Right lobe of liver (tissue), 6 donors: ENCODE results near the gene CORO2A. TPM values are rescaled to one million over a fixed set of nuclear protein-coding genes. Genes with fewer than 3 reads are reported as not detected.
"Not testable (repeated sequence)": the region's sequence is repeated elsewhere in the genome, so short reads cannot be mapped to it uniquely, and the experiment has no call there.

Experiments used
- ATAC-seq, 4 donors: fragments of 200-7000 bp; cut with Tn5 transposase; one replicate each; pipeline ENCODE4 v1.9.1; 2020; ENCODE audit warnings: mild to moderate bottlenecking in 4 of 4, moderate library complexity in 4 of 4
- DNase-seq, 3 donors: peaks; one replicate each; pipeline ENCODE4 v3.0.0-alpha.2; 2020
- H3K27ac ChIP-seq, 3 donors: fragments of 200-600 bp; one replicate each; pipeline ENCODE4 v1.8.0; 2022
- H3K27me3 ChIP-seq, 2 donors: fragments of 200-600 bp; one replicate each; pipeline ENCODE4 v1.8.0; 2022
- H3K36me3 ChIP-seq, 4 donors: fragments of 200-600 bp; sonication (generic) in 1 of 4; one replicate each; pipeline versions ENCODE4 v1.5.1 to v1.8.0; 2017 to 2022; ENCODE audit warnings: control low read depth in 1 of 4
- H3K4me1 ChIP-seq, 4 donors: fragments of 200-600 bp; sonication (generic) in 1 of 4; one replicate each; pipeline versions ENCODE4 v1.5.1 to v1.8.0; 2017 to 2022; ENCODE audit warnings: control low read depth in 1 of 4
- H3K4me3 ChIP-seq, 3 donors: fragments of 200-600 bp; one replicate each; pipeline ENCODE4 v1.8.0; 2022
- H3K9me3 ChIP-seq, 4 donors: fragments of 200-600 bp; sonication (generic) in 1 of 4; one replicate each; pipeline versions ENCODE4 v1.5.1 to v1.8.0; 2017 to 2022; ENCODE audit warnings: control low read depth in 1 of 4
- POLR2A ChIP-seq: fragments of 450-650 bp; IDR thresholded peaks from one replicate; pipeline ENCODE4 v1.6.1; 2017; ENCODE audit warnings: antibody characterized with exemption, mild to moderate bottlenecking
- WGBS: methylation state at CpG from one replicate; pipeline ENCODE4 v1.1.6; 2018; ENCODE audit warnings: low coverage, low lambda C conversion rate; ENCODE audit not compliant: insufficient coverage; ENCODE audit errors: missing lambda C conversion rate; 5-methylcytosine and 5-hydroxymethylcytosine counted together
- intact Hi-C, 2 donors: fragments of 100-400 bp; cut with DNase I; formaldehyde crosslinking; loops; one replicate each; pipeline versions ENCODE4 v1.11.2 to v1.14.1; 2022
- total RNA-seq, 6 experiments: library from RNA; depleted of rRNA in 2 of 6; stranded (reverse); fragments of >200 nt in 2 of 6; fragmentation: NEBNext Ultra II Directional in 3 of 6; extraction: Animal tissue kit (Norgen Biotek cat#: 25700) in 3 of 6; gene quantifications; one replicate each; pipeline versions ENCODE4 v1.1.0 to v1.2.4, GENCODE V29; 2016 to 2023
- TF ChIP-seq, protein P1 (sequence below), 4 donors: fragments of 200-600 bp in 3 of 4; fragments of 450-650 bp in 1 of 4; IDR thresholded peaks; one replicate each; pipeline versions ENCODE4 v1.5.1 to v1.8.0; 2016 to 2022; ENCODE audit warnings: antibody characterized with exemption in 4 of 4, mild to moderate bottlenecking in 2 of 4
- donor health status: DM: no; HTN: yes; CAD: no.
- donor health status: DM: no; HTN: no; CAD: no.
- donor health status: DM: no; HTN: no; CAD: no.
- donor health status: DM: no; HTN: yes; CAD: no.
- donor health status: DM: no; HTN: yes; CAD: no.

Gene CORO2A
- total RNA-seq, 6 experiments from 2014 or later = 0.67 to 6.2 (median 3.3) TPM

DNA sequence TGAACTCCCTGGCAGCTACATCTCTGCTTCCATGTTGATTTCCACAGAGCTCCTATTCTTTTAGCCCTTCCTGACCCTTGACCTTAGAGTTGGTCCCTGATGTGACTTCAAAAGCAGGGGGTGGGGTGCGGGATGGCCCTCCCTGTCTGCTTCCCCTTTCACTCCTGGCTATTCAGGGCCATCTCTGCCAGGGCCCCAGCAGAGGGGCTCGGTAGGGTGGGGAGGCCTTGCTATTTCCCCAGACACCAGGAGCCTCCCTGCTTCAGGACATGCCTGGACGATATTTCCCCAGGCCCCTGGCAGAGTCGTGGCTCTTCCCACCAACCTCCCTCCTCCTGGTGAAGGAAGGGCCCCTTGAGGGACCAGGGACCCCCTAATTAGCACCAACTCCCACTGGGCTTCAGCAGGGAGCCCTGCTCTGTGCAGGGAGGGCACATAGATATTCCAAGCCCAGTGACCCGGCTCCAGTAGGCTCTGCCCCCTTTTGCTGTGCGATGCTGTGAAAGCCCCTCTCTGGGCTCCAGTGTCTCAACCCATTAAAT, 17.3 kb downstream of the CORO2A start:
- DNase-seq = no peak
- H3K4me1 ChIP-seq = peaks cover 0 to 6% (median 0%) of the 10 kb centered on the region in 4 donors
- H3K36me3 ChIP-seq = no peaks in the 10 kb centered on the region
- no peaks in the 10 kb centered on the region for H3K9me3 ChIP-seq
- WGBS = 80% methylated on average over 1 of the region's 6 CpGs
- TF ChIP-seq, protein P1, sequence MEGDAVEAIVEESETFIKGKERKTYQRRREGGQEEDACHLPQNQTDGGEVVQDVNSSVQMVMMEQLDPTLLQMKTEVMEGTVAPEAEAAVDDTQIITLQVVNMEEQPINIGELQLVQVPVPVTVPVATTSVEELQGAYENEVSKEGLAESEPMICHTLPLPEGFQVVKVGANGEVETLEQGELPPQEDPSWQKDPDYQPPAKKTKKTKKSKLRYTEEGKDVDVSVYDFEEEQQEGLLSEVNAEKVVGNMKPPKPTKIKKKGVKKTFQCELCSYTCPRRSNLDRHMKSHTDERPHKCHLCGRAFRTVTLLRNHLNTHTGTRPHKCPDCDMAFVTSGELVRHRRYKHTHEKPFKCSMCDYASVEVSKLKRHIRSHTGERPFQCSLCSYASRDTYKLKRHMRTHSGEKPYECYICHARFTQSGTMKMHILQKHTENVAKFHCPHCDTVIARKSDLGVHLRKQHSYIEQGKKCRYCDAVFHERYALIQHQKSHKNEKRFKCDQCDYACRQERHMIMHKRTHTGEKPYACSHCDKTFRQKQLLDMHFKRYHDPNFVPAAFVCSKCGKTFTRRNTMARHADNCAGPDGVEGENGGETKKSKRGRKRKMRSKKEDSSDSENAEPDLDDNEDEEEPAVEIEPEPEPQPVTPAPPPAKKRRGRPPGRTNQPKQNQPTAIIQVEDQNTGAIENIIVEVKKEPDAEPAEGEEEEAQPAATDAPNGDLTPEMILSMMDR (IDR thresholded peaks at IDR 0.05) = no peak
- TF ChIP-seq POLR2A = no peak
- H3K27ac ChIP-seq = no peak overlapping the region
- intact Hi-C loops = no loop called here
- no peak for ATAC-seq
- no peaks in the 10 kb centered on the region for H3K27me3 ChIP-seq
- H3K4me3 ChIP-seq = no peak overlapping the region

DNA sequence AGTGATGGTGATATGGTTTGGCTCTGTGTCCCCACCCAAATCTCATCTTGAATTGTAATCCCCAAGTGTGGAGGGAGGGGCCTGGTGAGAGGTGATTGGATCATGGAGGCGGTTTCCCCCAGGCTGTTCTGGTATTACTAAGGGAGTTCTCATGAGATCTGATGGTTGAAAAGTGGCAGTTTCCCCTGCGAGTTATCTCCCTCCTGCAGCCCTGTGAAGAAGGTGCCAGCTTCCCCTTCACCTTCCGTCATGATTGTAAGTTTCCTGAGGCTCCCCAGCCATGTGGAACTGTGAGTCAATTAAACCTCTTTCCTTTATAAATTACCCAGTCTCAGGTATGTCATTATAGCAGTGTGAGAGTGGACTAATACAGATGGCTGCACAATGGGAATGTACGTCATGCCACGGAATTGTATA, 17.9 kb downstream of the CORO2A start:
- H3K9me3 ChIP-seq, intact Hi-C loops, H3K4me1 ChIP-seq, H3K27ac ChIP-seq, H3K4me3 ChIP-seq, ATAC-seq, H3K27me3 ChIP-seq, H3K36me3 ChIP-seq: not testable (repeated sequence)
- 74% methylated on average over 4 of the region's 5 CpGs for WGBS
- DNase-seq = peak in 1 of 3 donors; percentile 7

DNA sequence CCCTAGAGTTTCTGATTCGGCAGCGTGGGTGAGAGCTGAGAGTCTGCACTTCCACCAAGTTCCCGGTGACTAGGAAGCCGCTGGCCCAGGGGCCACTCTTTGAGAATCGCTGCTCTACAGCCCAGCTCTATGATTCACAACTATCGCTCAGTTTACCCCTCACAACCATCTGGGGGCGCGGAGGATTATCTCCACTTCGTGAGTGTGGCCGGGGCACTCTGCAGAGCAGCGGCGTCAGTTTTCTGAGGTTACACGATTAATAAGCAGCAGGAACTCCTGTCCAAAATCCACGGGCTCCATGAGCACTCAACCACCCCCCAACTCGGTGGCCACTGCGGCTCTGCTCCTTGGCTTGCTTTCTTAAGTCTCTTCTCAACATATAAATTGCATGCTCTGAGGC, 19.3 kb downstream of the CORO2A start:
- Histone ChIP-seq H3K27ac (no peak overlapping the region), H3K4me3 (no peak overlapping the region), H3K27me3 (no peaks in the 10 kb centered on the region), H3K4me1 (peaks cover 0 to 6% (median 0%) of the 10 kb centered on the region in 4 donors), H3K9me3 (no peaks in the 10 kb centered on the region), H3K36me3 (no peaks in the 10 kb centered on the region)
- intact Hi-C loops = no loop called here
- WGBS = 93% methylated on average over 10 of the region's 16 CpGs
- no peak for TF ChIP-seq POLR2A
- TF ChIP-seq, protein P1 (IDR thresholded peaks at IDR 0.05) = no peak
- ATAC-seq (no peak), DNase-seq (no peak)

DNA sequence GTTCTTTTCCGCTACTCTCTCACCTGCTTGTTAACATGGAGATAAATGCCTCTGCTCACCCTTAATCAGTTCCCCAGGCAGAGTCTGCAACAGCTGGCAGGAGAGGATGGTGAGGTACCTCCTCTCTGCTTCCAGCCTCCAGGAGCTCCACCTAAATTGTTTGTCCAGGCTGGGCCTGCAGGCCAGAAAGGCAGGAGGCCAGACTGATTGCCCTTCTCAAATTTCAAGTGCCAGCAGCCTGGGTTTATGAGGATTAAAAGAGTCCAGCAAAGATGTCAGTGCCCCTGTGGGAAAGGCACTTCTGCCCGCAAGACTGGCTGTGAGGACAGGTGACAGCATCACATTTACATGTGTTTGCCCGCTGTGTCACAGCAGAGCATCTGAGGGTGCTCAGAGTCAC, 19.8 kb downstream of the CORO2A start:
- peaks cover 0 to 6% (median 0%) of the 10 kb centered on the region in 4 donors for H3K4me1 ChIP-seq
- intact Hi-C loops = no loop called here
- H3K9me3 ChIP-seq = no peaks in the 10 kb centered on the region
- ATAC-seq (peak in 3 of 4 donors; percentile 46 to 85 (median 56)), DNase-seq (peak in 1 of 3 donors; percentile 68)
- WGBS = 100% methylated on average over 1 of the region's 3 CpGs
- no peaks in the 10 kb centered on the region for H3K36me3 ChIP-seq
- TF ChIP-seq, protein P1 (IDR thresholded peaks at IDR 0.05) = no peak
- no peak for TF ChIP-seq POLR2A
- H3K27me3 ChIP-seq = no peaks in the 10 kb centered on the region
- no peak overlapping the region for H3K4me3 ChIP-seq
- H3K27ac ChIP-seq = no peak overlapping the region

DNA sequence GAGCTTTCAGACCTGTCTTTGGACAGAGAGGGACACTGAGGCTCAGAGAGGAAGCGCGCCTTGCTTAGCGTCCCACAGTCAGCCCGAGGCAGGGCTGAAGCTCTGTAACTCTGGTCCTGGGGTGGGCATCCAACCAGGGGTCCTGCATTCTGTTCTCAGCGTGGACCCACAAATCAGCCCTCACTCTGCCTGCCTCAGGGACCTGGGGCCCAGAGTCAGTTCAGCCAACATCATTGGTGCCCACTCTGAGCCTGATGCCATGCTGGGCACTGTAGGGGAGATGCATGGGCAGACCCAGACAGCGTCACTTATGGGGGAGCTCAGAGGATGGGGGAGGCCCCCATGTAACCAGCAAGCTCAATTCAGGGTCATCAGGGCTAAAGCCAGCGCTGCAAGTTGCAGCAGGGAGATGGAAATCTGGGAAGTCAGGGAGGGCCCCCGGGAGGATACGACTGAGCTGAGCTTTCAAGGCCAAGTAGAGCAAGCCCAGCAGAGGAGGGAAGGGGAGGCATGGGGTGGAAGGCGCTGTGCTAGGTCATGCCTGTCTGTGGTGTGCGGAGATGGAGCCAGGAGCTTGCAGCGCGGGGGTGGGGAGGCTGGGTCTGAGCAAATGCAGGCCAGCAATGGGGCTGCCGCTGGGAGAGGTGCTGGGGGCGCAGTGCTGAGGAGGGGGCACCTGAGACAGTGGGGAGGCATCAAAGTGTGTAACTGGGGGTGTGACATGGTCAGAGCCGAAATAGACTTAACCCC, 21.1 kb downstream of the CORO2A start:
- ATAC-seq (no peak), DNase-seq (no peak)
- 75% methylated on average over 7 of the region's 16 CpGs for WGBS
- Histone ChIP-seq H3K27me3 (no peaks in the 10 kb centered on the region), H3K4me1 (no peaks in the 10 kb centered on the region), H3K36me3 (no peaks in the 10 kb centered on the region), H3K9me3 (no peaks in the 10 kb centered on the region), H3K4me3 (no peak overlapping the region), H3K27ac (no peak overlapping the region)
- TF ChIP-seq, protein P1 (IDR thresholded peaks at IDR 0.05) = no peak
- no peak for TF ChIP-seq POLR2A
- intact Hi-C loops = no loop called here
